GM21576 (cell line): ENCODE results near the gene DLGAP4.

Source experiments
- ATAC-seq: cut with Tn5 transposase; IDR thresholded peaks from one replicate; pipeline ENCODE4 v1.9.1; 2021; ENCODE audit warnings: mild to moderate bottlenecking, moderate library complexity; ENCODE audit not compliant: unreplicated experiment

DLGAP4 gene

GRCh38 chr20:36349384-36350170 lies 43.4 kb downstream of the DLGAP4 start:
- no peak for ATAC-seq

GRCh38 chr20:36350439-36350838 lies 44.3 kb downstream of the DLGAP4 start:
- ATAC-seq, result no peak

GRCh38 chr20:36351937-36352336 lies 45.8 kb downstream of the DLGAP4 start:
- no peak for ATAC-seq

GRCh38 chr20:36352843-36353553 lies 46.9 kb downstream of the DLGAP4 start:
- ATAC-seq, result no peak

GRCh38 chr20:36353740-36354139 lies 47.6 kb downstream of the DLGAP4 start:
- ATAC-seq, result no peak

- no peak for ATAC-seq
These were observed 49.5 kb downstream of the DLGAP4 start for GRCh38 chr20:36355469-36356171.

DNA sequence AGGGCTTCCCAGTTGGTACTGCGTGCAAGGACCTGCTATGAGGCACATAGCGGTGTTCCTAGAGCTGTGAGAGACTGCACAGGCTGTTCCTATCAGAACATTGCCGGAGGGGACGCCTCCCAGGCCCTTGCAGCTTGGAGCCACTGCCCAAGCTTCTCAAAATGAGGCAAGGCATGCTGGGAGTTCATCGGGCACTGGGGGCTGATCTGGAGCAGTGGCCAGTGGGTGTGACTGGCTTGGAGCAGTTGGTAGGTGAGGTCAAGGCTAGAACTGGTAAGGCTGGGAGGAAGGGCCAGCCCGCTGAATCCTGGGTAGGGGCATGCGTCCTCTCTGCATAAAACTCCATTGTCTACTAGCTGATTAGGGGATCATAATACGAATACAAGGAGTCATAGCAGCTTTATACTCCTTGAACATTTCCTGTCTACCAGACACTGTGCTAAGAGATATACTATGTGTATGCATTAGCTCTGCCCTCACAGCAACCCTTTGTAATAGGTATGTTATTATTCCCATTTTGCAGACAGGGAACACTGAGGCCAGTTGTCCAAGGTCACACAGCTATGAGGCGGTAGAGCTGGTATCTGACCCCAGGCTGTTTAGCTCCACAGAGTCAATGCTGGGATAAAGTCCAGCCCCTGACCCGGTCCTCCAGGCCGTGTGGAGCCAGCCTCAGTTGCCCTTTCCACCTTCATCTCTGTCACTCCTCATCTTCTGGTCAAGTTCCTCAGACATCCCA lies 53.7 kb downstream of the DLGAP4 start:
- no peak for ATAC-seq

DNA sequence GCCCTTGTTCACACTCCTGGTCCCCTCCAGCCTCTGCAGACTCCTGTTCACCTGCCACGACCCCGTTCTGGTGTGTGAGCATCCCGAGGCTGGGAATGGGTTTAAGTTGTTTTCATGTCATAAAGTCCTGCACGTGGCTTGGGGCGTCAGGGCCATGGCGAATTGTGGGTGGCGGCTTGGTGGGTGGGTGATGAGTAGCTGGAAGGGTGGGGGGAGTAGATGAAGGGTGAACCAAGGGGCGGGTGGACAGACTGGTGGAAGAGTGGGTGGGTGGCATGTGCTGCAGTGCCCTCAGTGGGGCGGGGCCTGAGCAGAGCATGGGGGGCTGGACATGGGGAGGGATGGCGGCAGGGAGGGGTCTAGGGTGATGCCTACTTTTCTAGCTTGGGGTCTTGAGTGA lies 54.3 kb downstream of the DLGAP4 start:
- ATAC-seq, result no peak

DNA sequence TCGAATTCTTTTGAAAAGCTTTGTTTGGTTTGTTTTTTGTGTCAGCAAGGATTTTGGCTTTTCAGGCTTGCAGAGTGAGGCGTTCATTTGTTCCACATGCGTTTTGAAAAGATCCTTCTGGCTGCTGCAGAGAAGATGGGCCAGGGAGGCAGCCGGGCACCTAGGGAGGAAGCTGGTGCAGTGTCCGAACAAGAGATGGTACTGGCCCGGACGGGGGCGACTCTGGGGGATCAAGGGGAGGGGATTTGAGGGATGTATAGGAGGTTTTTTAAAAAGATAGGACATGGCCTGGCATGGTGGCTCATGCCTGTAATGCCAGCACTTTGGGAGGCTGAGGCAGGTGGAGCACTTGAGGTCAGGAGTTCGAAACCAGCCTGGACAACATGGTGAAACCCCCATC lies 55.3 kb downstream of the DLGAP4 start:
- ATAC-seq, result no peak

DNA sequence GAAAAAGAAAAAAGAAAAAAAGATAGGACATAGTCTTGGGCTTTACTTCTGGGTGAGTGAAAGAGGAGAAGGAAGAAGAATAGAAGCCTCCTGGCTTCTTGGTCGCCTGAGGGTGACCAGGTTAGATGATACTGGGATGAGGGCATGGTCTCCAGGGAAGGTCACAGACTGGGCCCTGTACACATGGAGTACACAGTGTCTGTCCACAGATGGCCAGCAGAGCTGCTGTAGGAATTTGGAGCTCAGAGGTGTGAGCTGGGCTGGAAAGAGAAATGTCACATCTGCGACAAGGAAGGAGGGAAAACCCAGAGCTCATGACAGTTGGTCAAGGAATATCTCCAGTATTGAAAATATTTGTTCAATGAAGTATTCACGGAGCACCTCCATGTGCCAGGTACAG lies 56.1 kb downstream of the DLGAP4 start:
- ATAC-seq, result no peak

DNA sequence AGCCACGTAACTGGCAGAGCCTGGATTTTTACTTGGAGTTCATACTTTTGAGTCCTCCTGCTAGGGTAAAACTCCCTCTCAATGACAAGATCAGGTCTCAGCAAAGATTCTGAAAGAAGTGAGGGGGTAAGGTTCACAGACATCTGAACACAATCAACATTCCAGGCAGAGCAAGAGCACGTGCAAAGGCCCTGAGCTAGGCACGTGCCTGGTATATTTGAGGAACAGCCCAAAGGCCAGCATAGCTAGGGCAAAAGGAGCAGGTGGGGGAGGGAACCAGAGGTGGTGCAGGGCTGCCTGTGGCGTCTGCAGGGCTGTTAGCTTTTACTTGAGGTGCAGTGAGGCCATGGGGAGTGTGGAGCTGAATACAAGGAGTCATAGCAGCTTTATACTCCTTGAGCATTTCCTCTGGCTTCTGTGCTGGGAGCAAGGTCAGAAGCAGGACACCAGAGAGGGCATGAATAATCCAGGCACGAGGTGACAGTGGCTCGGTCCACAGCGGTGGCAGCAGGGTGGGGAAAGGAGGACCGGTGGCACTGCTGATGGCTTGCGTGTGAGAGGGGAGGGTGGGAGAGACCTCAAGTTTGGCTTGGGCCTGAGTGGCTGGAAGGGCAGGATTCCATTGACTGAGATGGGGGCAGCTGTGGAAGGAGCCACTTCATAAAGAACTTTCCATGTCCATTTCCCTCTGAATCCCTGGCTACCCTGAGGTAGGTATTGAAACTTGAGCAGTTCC lies 57.0 kb downstream of the DLGAP4 start:
- ATAC-seq, result no peak

DNA sequence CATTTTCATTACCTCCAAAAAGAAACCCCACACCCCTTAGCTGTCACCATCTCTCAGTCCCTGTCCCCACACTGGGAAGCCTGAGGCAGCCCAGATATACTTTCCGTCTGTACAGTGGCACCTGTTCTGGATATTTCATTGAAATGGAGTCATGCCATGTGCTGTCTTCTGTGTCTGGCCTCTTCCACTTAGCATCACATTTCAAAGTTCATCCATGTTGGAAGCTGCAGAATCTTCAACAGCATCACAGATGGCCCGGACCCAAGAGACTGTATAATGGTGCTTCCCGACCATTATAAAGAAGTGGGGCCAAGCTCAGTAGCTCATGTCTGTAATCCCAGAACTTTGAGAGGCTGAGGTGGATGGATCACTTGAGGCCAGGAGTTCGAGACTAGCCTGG lies 58.4 kb downstream of the DLGAP4 start:
- no peak for ATAC-seq

DNA sequence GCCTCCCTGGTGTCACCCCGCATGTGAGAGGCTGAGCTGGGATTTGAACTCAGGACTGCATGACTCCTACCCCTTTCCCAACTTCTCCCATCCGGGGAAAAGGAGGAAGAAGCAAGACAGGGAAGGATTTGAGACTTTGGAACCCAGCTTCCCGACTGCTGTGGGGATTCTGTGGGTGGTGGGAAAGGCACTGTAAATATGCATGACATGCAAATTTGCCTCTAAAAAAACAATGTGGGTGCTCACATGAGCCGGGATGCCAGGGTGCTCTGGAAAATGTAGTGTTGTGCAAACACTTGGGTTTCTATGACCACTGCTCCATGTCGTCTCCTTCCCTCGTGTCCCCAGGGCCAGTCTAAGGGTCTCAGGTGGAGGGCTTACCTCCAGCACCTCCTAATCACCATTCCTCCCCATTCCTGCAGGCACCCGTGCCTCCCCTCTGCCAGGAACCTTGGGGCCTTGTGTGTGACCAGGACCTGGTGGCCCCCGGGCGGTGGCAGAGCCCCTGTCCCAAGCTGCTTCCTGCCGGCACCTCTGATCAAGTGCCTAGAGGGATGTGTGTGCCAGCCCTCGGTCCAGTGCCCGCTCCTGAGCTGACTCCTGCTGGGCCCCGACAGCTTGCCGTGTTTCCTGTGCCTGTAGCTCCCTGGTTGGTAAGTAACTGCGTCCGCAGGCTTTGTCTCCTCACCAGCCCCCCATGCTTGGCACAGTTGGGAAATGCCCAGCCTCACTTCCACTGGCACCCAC lies 60.7 kb downstream of the DLGAP4 start:
- no peak for ATAC-seq

DNA sequence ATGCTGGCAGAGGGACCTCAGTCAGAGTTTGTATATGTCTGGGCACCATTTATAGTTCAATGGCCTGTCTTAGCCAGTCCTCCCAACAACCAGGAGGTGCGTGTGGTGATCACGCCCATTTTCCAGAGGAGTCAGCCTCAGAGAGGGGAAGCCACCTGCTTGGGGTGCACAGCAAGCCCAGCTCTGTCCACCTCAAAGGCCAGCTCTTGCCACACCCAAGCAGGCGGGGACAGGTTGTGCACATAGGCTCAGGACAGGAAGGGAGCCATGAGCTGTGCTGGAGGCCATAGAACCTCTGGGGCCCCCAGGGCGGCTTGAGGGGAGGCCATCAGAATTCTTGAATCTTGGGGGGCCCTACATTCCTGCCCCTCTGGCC lies 61.2 kb downstream of the DLGAP4 start:
- ATAC-seq, result no peak

DNA sequence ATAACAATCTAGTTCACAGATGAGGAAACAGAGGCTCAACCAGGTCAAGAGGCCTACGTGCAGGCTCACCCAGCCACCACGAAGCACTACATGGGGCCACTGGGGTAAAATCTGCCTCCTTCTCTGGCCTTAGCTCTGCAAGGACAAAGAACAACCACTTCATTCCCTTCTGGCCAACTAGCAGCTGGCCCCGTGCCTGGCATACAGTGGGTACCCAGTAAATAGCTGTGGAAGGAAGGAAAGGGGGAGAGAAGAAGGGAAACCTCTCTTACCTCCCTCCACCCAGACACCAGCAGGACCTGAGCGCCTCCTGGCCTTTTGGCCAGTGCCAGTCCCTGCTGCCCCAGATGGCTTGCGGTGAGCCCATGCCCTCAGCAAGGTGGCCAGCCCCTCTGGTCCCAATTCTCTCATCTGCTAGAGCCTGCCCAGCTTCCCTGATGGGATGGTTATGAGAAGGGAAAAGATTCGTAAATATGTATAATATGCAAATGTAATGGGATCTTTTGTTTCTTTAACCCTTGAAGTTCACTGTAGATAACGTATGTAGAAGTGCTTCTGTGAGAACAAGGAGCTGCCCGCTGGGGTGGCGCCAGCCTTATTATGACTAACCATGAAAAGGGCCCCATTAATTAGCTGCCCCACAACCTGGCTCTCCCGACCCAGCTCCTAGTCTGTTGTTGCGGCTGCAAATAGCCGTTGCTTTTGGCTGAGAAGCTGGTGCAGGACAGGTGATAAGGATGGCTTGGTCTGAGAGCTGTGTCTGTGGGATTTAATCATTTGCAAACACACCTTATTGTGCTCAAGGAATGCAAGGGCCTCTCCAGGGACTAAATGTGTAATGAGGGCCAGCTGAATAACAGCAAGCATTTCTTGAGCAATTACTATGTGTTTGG lies 62.0 kb downstream of the DLGAP4 start:
- ATAC-seq, result no peak

- ATAC-seq, result no peak
These were observed 62.7 kb downstream of the DLGAP4 start for GRCh38 chr20:36368869-36369268.

DNA sequence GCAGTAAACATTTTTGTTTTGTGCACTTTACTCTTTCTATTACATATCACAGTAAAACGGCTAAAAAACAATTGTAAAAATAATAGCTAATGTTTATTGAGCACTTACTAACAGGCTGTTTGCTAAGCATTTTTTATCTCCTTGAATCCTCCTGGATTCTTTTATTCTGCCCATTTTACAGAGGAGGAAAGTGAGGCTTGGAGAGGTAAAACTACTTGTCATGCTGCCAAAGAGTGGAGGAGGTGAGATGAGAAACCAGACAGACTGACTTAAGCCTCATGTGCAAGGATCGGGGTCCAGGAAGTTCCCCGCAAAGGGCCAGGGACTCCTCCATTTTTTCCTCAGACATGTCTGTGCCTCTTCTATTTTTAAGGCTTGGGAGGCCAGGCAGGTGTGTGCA lies 63.6 kb downstream of the DLGAP4 start:
- ATAC-seq, result no peak

DNA sequence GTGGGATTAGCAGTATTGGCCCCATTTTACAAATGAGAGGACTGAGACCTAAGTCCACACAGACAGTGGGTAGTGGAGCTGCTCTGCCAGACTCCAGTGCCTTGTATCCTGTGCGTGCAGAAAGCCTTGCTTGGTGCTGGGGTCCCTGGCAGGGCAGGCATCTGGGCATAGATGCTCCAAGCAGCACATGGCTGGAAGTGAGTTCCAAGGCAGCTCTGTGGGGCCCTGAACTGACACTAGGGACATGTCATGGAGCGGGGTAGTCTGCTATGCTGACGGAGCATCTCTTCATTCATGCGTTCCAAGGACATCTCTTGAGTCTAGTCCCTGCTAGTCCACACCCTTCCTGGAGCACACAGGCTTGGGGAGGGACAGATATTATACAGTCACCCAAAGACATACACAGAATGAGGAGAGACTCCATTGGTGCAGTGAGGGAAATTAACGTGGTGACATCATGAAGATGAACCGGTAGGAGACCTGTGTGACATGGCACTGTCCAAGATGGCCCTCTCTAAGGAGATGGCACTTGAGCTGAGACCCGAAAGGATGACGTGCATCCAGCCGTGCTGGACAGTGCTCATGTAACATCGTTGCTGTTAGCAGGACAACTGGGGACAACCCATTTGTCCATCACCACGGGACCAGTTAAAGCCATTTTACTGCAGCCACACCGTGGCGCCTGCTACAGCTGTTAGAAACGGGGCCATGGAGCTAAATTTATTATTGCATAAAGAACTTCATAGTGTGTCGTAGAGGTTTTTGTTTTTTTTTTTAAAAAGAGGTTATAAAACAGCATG lies 65.1 kb downstream of the DLGAP4 start:
- no peak for ATAC-seq
